DMS 273 (cell line): ENCODE results near the gene FCRL5.

Source experiments
- DNase-seq: peaks from one replicate; lab custom pipeline; 2025; ENCODE audit not compliant: unreplicated experiment; lab: John Stamatoyannopoulos, UW

The FCRL5 gene

DNA sequence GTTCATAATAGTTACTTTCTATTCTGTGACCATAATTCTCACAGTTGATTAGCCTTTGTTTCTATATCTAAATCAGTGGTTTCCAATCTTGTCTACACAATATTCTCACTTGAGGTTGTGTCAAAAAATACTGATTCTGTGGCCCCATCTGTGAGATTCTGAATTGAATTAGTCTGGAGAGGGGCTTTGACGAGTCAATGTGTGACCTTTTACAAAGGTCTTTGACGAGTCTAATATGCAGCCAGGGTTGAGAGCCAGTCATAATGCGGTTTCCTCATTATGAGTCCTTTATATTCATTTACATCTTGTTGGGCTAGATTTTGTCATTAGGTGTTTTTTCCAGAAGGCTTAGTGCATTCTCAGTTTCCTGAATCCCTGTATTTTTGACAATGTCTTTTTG is 19.7 kb downstream of the FCRL5 start:
- DNase-seq: no peak

DNA sequence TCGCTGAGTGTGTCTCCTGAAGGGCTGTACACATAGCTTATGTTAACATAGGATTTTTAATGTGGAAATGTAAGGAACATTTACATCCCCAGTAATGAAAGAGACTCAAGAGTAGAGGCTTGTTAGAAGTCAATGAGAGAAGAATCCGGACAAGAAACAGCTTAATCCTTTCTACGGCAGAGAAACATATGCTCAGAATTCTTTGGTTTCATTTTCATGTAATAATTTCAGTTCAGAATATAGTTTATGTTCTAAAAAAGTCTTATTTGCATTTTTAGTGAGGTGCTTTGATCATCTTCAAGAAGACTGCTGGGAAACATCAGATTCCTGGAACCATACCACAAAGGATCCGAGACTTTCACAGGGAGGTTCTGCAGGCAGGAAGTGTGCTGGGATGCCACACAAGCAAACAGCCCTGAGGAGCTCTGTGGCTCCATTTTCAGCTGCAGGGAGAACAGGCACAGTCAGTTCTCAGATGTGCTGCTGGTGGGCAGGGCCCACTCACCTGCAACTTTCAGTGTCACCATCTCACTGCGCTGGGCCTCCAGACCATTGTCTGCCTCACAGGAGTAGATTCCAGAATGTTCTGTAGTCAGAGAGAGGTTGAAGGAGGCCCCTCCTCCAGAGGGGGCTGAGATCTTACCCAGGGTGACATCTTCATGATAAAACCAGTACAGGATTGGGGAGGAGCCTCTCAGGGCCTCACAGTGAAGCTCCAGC is 28.4 kb downstream of the FCRL5 start:
- no peak for DNase-seq

DNA sequence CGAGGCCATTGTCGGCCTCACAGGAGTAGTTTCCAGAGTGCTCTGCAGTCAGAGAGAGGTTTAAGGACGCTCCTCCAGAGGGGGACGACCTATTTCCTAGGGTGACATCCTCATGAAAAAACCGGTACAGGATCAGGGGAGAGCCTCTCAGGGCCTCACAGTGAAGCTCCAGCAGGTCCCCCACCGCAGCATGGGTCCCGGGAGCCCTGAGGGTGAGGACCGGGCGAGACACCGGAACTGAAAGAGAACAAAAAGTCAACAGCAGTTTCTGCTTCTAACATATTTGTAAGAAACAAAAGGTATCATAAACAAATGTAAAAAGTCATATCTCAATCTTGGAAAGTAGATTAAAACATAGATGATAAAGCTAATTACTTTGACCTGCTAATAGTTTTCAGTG is 31.3 kb downstream of the FCRL5 start:
- DNase-seq: no peak

DNA sequence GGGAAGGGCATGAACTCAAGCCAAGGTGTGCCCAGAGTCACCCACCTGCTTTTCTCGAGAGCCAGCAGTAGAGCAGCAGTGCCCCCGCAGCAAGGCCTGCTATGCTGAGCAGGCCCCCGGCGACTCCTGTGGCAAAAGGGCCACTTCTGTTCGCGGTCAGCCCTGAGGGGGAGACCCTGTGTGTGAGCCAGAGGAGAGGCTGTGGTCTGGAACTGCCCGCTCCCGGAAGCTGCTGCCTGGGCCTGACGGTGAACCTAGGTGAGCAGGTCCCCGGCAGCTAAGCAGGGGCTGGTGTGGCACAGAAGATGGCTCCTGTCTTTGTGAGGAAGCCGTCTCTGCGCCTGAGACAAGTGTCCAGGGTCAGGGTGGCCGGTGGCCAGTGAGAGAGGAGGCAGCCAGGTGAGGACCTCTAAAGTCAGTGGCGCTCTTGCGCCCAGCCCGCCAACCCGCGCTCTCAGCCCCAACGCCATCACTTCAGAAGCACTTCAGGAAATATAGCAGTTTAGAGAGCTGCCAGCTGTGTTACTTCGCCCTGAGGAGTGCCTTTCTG is 31.9 kb downstream of the FCRL5 start:
- no peak for DNase-seq

DNA sequence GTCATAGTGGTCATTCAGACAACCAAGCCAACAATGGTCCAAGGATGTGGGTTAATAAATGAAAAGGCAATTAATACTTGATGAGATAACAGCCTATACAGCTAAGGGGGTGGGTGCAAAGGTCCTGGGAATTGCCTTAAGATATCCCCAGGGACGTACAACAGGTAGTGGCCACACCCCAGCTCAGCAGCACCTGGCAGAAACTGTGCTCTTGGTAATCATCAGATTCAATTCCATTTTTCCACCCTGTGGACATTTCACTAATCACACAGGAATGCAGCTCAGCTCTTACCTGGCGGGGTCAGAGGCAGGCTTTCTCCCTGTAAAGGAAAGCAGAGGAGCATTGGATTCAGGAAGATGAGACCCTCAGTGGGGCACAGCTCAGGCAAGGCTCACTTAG is 32.9 kb downstream of the FCRL5 start:
- no peak for DNase-seq

DNA sequence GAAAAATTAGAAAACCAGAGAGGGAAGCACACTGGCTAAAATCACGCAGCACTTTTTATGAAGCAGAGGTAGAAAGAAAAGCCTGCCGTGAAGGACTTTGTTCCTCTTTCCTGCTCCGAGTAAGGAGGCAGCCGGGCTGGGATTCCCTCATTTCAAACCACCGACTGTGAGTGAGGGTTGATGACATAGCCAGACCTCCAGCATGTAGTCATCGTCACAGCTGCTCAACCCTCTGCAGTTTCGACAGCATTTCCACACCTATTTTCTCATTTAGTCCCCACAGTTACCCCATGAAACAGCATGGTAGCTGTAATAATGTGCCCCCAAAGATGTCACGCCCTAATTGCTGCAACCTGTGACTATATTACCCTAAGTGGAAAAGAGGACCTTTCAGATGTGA is 35.3 kb downstream of the FCRL5 start:
- DNase-seq: no peak

DNA sequence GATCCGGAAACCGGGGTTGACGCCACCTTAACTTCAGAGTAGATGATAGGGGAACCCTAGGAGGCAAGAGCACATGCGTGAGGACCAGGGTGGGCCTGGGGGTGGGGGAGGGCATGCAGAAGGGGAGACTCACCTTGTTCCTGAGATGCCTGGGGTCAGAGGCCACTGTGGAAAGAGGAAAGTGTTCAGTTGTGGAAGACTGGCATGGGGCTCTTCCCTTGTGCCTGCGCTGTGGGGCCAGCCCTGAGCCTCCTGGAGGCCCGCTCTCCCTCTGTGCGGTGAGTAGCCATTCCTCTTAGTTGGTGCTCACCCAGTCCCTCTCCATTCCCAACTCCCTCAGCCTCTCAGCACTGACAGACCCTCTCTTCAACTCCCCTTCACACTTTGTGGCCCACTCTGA is 36.6 kb downstream of the FCRL5 start:
- no peak for DNase-seq

DNA sequence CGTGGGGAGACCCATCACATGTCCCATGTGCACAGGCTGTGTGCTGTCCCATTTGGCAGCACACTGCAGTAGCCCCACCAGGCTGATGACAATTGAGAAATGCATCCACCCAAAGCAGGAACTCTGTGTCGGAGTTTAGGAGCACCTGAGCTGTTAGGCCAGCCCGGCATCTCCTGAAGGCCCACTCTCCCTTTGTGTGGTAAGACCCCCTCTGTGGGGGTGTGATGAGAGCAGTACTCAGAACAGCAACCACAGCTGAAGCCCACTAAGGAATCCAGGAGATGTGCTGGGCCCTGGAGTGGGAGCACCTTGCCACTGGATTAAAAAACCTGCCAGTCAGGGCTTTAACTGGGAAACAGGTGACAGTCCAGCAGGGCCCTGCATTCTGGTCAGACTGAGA is 37.2 kb downstream of the FCRL5 start:
- DNase-seq: no peak

DNA sequence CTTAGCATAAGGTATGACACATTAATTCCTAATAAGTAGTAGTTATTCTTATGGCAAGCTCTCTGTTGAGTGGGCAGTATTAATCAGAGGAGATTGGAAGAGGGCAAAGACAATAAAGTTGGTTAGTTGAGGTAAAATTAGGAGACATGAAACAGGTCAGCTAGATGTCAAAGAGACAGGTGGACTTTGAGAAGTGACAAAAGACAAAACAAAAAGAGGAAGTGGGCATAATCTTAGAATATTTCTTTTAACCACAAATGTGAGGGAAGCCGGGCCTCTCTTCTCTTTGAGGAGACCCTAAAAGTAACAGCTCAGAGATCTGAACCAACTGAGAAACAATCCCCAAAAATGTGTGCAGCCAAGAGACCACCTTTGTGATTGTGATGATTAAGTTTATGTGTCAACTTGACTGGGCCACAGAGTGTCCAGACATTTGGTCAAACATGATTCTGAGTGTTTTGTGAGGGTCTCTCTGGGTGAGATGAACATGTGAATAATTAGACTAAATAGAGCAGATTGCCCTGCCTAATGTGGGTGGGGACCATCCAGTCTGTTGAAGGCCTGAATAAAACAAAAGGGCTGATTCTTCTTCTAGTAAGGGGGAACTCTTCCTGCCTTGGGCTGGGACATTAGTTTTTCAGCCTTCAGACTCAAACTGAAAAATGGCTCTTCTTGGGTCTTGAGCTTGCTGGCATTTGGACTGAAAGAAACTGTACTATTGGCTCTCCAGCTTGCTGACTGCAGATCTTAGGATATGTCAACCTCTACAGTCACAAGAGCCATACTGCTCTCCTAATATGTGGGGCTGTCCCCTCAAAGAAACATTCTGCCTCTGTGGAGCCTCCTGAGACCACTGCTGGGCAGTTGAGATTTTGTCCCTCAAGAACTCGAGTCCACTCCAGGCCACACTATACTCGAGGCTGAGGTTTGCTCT is 40.0 kb downstream of the FCRL5 start:
- no peak for DNase-seq

DNA sequence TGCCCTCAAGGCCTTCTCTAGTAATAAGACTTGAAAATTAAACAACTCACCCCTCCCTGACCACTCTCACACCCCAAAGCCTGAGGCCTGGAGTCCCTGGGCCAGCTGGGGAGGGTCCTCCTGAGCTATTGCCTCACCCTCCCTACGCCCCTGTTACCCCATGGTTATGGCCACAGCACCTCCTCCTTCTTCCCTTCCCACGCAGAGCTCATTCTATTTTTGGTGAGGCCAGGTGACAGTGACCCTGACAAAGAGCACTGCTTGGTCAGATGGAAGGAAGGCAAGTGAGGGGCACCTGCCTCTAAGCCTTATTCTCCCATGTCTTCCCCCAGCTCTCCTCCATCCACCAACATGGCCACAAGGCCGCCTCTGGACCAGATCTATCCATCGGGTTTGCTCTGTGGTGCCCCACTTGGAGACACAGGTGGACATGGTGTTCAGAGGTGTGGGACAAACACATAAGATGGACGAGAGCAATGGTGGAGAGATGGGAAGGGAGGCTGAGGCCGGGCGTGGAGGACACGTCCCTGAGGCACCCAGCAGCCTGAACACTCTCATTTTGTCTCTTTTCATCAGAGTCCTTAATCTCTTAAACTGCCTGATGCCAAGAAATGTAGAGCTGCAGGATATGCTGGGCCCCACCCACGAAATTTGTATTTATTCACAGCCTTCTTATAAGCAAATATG is 42.6 kb downstream of the FCRL5 start:
- DNase-seq: no peak

DNA sequence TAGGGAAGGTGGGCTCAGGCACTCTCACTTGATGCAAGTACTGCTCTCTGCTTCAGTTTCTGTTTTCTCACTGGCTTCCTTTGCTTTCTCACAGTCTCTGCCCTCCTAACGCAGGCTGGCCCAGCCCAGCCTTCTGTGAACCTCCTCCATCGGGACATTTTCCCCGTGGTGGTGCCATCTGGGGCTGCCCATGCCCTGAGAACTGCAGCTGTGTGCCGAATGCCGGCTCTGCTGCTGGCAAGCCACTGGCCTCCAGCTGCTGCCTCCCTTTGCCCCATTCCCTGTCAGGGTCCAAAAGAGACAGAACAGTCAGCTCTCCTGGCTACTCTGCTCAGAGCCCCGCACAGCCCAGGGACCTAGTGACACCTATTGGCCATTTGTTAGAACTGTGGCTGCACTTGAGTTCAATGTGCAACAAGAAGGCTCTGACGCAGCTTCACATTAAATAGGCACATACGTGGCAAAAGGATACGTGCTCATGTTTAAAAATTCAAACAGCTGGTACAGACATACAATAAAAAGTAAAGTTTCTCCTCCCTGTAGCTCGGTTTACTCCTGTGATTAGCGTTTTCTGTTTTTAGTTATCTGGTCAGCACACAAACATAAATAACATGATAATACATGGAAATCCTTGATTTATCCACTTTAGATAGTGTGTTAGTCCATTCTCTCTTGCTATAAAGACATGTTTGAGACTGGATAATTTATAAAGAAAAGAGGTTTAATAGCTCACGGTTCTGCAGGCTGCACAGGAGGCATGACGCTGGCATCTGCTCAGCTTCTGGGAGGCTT is 46.6 kb downstream of the FCRL5 start:
- peak; percentile 63 for DNase-seq

DNA sequence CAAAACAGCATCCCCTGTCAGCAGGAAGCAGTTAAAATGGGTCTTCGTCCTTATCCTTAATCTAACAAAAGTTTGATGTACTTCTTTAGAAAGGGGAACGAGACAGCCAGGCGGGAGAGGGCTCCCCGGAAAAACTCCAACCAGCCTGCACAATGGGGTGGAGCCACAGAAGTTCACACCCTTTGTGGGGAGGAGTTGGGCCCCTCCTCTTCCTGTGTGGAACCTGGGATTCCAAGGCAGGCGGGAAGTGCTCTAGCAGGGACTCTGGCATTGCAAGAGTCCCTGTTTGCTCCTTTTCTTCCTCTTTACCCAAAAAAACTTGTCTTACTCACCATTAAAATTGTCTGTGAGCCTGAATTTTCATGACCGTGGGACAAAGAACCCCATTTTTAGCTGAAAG is 47.7 kb downstream of the FCRL5 start:
- DNase-seq: no peak

DNA sequence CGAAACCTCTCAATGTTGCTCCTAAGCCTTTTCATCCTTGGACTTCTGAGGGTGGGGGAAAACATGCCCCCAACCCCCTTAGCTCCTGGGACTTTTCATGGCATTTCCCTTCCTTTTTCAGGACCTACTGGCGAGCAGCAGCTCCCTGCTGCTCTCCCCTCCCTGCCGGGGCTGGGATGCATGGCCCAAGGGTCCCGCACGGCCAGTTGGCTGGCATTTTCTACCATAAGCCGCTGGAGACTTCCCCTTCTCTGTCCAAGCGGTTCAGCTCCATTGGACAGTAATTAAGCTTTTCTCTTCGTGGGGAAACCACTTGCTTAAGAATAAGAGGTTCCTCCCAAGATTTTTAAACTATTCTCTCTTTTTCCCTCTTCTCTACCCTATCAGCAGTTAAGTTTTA is 52.8 kb downstream of the FCRL5 start:
- no peak for DNase-seq

DNA sequence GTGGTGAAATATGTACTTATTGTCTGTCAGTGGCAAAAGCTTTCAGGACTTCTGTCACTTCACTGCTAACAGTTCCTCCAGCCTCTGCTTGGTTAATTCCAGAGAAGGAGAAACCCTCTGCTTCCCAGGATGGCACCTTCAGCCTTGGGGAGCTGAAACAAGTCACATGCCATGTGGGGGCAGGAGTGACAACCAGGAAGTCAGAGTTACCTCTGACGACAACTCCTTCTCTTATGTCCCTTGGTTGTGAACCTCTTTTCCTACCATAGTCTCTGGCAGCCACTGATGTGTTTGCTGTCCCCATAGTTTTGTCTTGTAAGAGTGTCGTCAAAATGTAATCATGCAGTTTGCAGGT is 53.6 kb downstream of the FCRL5 start:
- DNase-seq: no peak

DNA sequence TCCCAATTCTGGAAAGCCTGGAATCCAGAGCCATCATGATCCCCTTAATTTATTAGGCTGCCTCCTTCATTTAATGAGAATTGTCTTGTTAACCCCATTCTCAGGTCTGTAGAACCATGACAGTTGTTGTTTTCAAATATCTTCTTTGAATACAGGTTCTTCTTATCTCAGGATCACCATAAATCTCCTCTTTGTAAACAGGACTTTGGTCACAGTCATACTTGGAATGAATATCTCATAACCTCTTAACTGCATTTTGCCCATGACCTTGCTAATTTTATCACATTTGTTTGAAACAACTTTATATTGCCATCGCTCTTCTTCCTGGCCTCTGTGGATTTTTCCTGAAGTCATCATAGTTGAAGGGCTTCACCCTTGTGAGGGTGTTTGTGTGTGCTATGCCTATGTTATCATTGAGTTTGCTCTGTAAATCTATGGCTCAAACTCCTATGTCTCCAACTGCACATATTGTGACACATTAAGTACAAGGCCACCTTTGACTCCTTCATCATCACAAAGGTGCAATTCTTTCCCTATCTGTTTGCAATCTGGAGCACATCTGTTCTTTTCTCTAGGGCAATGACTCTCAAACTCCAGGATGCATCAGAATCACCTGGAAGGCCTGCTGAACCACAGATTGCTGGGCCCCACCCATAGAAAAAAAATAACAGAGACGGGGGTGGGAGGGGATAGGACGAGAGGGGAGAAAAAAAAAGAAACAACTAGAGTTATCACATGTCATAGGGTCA is 54.2 kb downstream of the FCRL5 start:
- DNase-seq: no peak

DNA sequence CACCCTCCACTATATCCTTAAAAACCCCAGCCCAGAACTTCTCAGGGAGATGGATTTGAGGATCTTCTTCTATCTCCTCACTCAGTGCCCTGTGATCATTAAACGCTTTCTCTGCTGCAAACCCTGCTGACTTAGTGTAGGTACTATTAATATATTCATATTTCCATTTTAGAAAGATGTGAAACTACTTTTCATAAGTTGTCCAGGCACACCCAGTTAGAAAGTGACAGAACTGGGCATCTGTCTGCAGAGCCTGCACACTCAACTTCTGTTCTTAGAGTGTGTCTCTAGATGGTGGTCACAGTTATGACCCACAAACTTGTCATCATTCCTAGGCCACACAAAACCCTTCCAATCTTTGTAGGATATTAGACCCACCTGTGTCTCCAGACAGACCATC is 55.0 kb downstream of the FCRL5 start:
- DNase-seq: no peak

DNA sequence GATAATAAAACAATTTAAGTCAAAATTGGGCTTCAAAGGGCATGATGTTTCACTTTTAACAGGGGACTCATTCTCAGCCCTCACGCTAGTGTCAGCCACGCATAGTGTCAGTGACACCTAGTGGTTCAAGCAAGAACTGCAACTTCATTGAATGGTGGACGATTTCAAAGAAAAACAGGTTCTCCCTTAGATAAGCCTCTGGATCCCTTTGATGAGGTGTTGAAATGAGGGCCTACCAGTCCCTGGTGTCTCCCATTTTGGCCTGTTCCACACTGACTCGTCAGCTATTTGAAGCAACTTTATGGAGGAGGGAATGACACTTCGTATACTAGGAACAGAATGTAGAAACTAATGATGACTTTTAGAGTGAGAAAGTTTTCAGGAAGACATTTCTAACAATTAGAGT is 56.2 kb downstream of the FCRL5 start:
- DNase-seq: peak; percentile 67

DNA sequence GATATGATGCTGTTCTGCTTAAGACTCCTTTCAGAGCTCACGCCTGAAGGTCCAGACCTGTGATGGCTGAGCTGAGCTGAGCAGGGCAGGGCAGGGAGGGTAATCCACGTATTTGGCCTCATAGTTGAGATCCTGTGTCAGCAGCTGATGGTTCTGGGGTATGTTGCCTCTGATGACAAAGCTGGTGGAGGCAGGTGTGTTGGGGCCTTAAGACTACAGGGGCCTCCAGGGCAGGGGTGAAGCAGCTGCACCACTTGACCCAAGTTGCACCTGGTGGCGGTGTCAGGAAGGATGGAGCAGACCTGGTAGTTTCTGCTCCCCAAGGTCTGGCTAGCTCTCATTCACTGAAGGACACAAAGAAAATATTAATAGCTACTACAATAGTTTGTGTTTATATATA is 57.0 kb downstream of the FCRL5 start:
- no peak for DNase-seq

DNA sequence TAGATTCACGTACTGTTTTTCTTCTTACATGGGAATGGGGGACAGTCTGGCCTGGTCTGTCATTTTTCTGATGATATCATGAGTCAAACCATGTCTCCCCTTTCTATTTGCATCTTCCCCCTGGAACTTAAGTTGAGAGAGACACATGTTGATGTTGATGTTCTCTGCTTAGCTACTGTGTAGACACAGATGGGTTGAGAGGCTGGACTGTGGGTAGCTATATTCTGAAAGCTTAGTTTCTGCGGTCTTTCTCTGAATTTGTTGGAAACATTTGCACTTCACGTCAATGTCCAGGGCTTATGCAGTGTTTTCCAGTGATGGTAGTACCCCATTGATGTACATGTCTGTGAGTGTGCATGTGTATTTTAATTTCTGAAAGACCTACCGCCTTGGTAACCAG is 58.2 kb downstream of the FCRL5 start:
- no peak for DNase-seq

DNA sequence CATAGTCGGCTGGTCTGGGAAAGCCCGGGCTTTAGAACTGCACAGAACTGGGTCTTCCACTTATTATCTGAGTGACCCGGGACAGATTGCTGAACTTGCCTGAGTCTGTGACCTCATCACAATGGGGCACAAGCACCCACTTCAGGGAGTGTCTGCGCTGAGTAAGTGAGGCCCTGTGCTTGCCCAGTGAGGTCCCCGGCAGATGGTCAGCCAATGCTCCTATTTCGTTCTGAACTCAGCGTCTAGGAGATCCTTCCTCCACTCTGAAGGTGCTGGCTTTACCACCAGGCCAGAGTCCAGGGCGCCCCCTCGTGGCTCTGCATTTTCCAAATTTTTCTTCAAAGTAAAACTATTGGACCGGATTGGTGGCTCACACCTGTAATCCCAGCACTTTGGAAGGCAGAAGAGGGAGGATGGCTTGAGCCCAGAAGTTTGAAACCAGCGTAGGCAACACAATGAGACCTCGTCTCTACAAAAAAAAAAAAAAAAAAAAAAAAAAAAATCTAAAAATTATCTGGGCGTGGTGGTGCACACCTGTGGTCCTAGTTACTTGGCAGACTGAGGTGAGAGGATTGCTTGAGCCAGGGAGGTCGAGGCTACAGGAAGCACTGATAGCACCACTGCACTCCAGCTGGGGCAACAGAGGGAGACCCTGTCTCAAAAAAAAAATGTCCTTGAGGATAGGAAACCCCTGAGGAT is 61.7 kb downstream of the FCRL5 start:
- peak; percentile 79 for DNase-seq
